Measurements from ENCODE around the gene CORO2A. TPM values are rescaled to one million over a fixed set of nuclear protein-coding genes. Genes with fewer than 3 reads are reported as not detected.
A peak's percentile ranks its signal among the peaks of the same experiment; 100 is the strongest.

Gene CORO2A
- total and polyA plus RNA-seq, 10 of the 15 experiments (the other 5 are each of a cell fraction or from before 2014, with no cell fraction given), result 1.0 to 5.3 (median 3.5) TPM

- TF ChIP-seq, protein P1, sequence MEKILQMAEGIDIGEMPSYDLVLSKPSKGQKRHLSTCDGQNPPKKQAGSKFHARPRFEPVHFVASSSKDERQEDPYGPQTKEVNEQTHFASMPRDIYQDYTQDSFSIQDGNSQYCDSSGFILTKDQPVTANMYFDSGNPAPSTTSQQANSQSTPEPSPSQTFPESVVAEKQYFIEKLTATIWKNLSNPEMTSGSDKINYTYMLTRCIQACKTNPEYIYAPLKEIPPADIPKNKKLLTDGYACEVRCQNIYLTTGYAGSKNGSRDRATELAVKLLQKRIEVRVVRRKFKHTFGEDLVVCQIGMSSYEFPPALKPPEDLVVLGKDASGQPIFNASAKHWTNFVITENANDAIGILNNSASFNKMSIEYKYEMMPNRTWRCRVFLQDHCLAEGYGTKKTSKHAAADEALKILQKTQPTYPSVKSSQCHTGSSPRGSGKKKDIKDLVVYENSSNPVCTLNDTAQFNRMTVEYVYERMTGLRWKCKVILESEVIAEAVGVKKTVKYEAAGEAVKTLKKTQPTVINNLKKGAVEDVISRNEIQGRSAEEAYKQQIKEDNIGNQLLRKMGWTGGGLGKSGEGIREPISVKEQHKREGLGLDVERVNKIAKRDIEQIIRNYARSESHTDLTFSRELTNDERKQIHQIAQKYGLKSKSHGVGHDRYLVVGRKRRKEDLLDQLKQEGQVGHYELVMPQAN (conservative IDR thresholded peaks at IDR 0.05), result no peak
- TF ChIP-seq E2F4 (IDR thresholded peaks at IDR 0.05; ENCODE audit: low read depth, low read length), result no peak
- TF ChIP-seq BHLHE40 (IDR thresholded peaks at IDR 0.05; ENCODE audit: borderline replicate concordance in 1 of 2, low read depth in 2 of 2, low read length in 1 of 2), result 0 out of 4 replicates have a peak, but pooled peaks of 1 of the 2 experiments have one; percentile 32
- no peak for TF ChIP-seq CHD2 (IDR thresholded peaks at IDR 0.05; ENCODE audit: borderline replicate concordance, low read depth, low read length)
- peak; percentile 65 for TF ChIP-seq PKNOX1 (IDR thresholded peaks at IDR 0.05)
- TF ChIP-seq, protein P2, sequence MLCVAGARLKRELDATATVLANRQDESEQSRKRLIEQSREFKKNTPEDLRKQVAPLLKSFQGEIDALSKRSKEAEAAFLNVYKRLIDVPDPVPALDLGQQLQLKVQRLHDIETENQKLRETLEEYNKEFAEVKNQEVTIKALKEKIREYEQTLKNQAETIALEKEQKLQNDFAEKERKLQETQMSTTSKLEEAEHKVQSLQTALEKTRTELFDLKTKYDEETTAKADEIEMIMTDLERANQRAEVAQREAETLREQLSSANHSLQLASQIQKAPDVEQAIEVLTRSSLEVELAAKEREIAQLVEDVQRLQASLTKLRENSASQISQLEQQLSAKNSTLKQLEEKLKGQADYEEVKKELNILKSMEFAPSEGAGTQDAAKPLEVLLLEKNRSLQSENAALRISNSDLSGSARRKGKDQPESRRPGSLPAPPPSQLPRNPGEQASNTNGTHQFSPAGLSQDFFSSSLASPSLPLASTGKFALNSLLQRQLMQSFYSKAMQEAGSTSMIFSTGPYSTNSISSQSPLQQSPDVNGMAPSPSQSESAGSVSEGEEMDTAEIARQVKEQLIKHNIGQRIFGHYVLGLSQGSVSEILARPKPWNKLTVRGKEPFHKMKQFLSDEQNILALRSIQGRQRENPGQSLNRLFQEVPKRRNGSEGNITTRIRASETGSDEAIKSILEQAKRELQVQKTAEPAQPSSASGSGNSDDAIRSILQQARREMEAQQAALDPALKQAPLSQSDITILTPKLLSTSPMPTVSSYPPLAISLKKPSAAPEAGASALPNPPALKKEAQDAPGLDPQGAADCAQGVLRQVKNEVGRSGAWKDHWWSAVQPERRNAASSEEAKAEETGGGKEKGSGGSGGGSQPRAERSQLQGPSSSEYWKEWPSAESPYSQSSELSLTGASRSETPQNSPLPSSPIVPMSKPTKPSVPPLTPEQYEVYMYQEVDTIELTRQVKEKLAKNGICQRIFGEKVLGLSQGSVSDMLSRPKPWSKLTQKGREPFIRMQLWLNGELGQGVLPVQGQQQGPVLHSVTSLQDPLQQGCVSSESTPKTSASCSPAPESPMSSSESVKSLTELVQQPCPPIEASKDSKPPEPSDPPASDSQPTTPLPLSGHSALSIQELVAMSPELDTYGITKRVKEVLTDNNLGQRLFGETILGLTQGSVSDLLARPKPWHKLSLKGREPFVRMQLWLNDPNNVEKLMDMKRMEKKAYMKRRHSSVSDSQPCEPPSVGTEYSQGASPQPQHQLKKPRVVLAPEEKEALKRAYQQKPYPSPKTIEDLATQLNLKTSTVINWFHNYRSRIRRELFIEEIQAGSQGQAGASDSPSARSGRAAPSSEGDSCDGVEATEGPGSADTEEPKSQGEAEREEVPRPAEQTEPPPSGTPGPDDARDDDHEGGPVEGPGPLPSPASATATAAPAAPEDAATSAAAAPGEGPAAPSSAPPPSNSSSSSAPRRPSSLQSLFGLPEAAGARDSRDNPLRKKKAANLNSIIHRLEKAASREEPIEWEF (IDR thresholded peaks at IDR 0.05; ENCODE audit: insufficient replicate concordance, low read depth, low read length), result no peak
- TF ChIP-seq ETV6 (conservative IDR thresholded peaks at IDR 0.05 in 1 of 2, IDR thresholded peaks at IDR 0.05 in 1 of 2; ENCODE audit: borderline replicate concordance in 1 of 2, low read depth in 1 of 2), result 0 out of 4 replicates have a peak, but pooled peaks of 1 of the 2 experiments have one; percentile 3
- no peak for TF ChIP-seq FOXK2 (IDR thresholded peaks at IDR 0.05)
- TF ChIP-seq RBBP5 (conservative IDR thresholded peaks at IDR 0.05), result no peak
- 0 out of 3 replicates have a peak, but pooled peaks have one; percentile 11 for TF ChIP-seq POU2F2 (IDR thresholded peaks at IDR 0.05; ENCODE audit: borderline replicate concordance, low read depth, low read length)
- TF ChIP-seq RUNX3 (IDR thresholded peaks at IDR 0.05; ENCODE audit: low read length), result no peak
- TF ChIP-seq SMARCA5 (IDR thresholded peaks at IDR 0.05), result no peak
- TF ChIP-seq SREBF2 (IDR thresholded peaks at IDR 0.05; ENCODE audit: low read length), result no peak
- no peak for TF ChIP-seq ZBTB33 (IDR thresholded peaks at IDR 0.05)
- TF ChIP-seq RAD21 (IDR thresholded peaks at IDR 0.05; ENCODE audit: insufficient read depth, low read depth, low read length), result peak; percentile 90
Measured at GRCh38 chr9:98074115-98074990, 118.1 kb downstream of the CORO2A start (continued).
